Stimulated activated CD4-positive, alpha-beta T cell treated with anti-CD3 and anti-CD28 coated beads, Interleukin-12 subunit alpha, Interleukin-12 subunit beta, amount 100 ng/mL, for 4 hours (primary cell): ENCODE results near the gene CRACR2B.

Experiments used
- DNase-seq: peaks from one replicate; pipeline ENCODE4 v3.0.0-alpha.2; 2020

CRACR2B gene

GRCh38 chr11:855330-855674 lies 27.6 kb downstream of the CRACR2B start:
- no peak for DNase-seq

GRCh38 chr11:855796-856195 lies 28.1 kb downstream of the CRACR2B start:
- no peak for DNase-seq

- DNase-seq = no peak
These were observed 28.7 kb downstream of the CRACR2B start for GRCh38 chr11:856397-856796.

GRCh38 chr11:858053-858761 lies 30.5 kb downstream of the CRACR2B start:
- no peak for DNase-seq

- no peak for DNase-seq
These were observed 31.1 kb downstream of the CRACR2B start for GRCh38 chr11:858762-859339.

- DNase-seq = no peak
These were observed 31.8 kb downstream of the CRACR2B start for GRCh38 chr11:859394-860131.

- DNase-seq = no peak
These were observed 32.8 kb downstream of the CRACR2B start for GRCh38 chr11:860234-861104.

GRCh38 chr11:861105-861479 lies 33.4 kb downstream of the CRACR2B start:
- no peak for DNase-seq

- DNase-seq = no peak
These were observed 34.5 kb downstream of the CRACR2B start for GRCh38 chr11:862081-862661.

GRCh38 chr11:862696-863022 lies 34.9 kb downstream of the CRACR2B start:
- no peak for DNase-seq

- no peak for DNase-seq
These were observed 35.5 kb downstream of the CRACR2B start for GRCh38 chr11:863023-863909.

GRCh38 chr11:863910-864827 lies 36.5 kb downstream of the CRACR2B start:
- no peak for DNase-seq

- no peak for DNase-seq
These were observed 37.2 kb downstream of the CRACR2B start for GRCh38 chr11:864898-865297.

GRCh38 chr11:865462-866430 lies 38.0 kb downstream of the CRACR2B start:
- no peak for DNase-seq

GRCh38 chr11:866481-866880 lies 38.8 kb downstream of the CRACR2B start:
- no peak for DNase-seq

GRCh38 chr11:867856-868358 lies 40.2 kb downstream of the CRACR2B start:
- no peak for DNase-seq

- no peak for DNase-seq
These were observed 40.7 kb downstream of the CRACR2B start for GRCh38 chr11:868394-868793.

GRCh38 chr11:868802-869201 lies 41.1 kb downstream of the CRACR2B start:
- DNase-seq = no peak

GRCh38 chr11:869399-870126 lies 41.8 kb downstream of the CRACR2B start:
- DNase-seq = no peak
